Measurements from ENCODE around the gene MAP1B. TPM values are rescaled to one million over a fixed set of nuclear protein-coding genes. Genes with fewer than 3 reads are reported as not detected.
A peak's percentile ranks its signal among the peaks of the same experiment; 100 is the strongest.

MAP1B gene
- polyA plus RNA-seq, 1 donor from 2014 or later = 234 TPM

- Histone ChIP-seq H3K27me3 (ENCODE audit: insufficient read depth, low read depth, low read length) (no peaks in the 10 kb centered on the region), H2AFZ (ENCODE audit: low read depth, low read length) (no peak overlapping the region), H3K9me3 (ENCODE audit: low read length) (no peaks in the 10 kb centered on the region), H4K20me1 (ENCODE audit: insufficient read depth) (no peaks in the 10 kb centered on the region), H3K9me2 (ENCODE audit: insufficient read depth, low read length) (no peaks in the 10 kb centered on the region), H3K4me3 (ENCODE audit: low read length) (no peak overlapping the region), H3K79me2 (replicated peaks; ENCODE audit: insufficient read depth, low read length) (no peaks in the 10 kb centered on the region), H3K36me3 (ENCODE audit: insufficient read depth, low read length) (no peaks in the 10 kb centered on the region), H3K4me2 (ENCODE audit: low read length) (no peak overlapping the region), H3F3A (ENCODE audit: insufficient read depth, low read length, poor library complexity, severe bottlenecking) (no peaks in the 10 kb centered on the region), H3K27ac (ENCODE audit: low read length) (no peak overlapping the region), H3K9ac (ENCODE audit: low read length) (no peak overlapping the region)
- TF ChIP-seq REST (IDR thresholded peaks at IDR 0.05; ENCODE audit: borderline replicate concordance) (no peak), EP300 (conservative IDR thresholded peaks at IDR 0.05; ENCODE audit: poor library complexity, severe bottlenecking) (peak; percentile 45)
Measured at GRCh38 chr5:72093824-72094223, 13.5 kb upstream of the MAP1B start.

- Histone ChIP-seq H3K79me2 (replicated peaks; ENCODE audit: insufficient read depth, low read length) (no peaks in the 10 kb centered on the region), H3K27me3 (ENCODE audit: insufficient read depth, low read depth, low read length) (no peaks in the 10 kb centered on the region), H3K36me3 (ENCODE audit: insufficient read depth, low read length) (no peaks in the 10 kb centered on the region), H3K9ac (ENCODE audit: low read length) (no peak overlapping the region), H3K4me3 (ENCODE audit: low read length) (no peak overlapping the region), H3K9me3 (ENCODE audit: low read length) (no peaks in the 10 kb centered on the region), H4K20me1 (ENCODE audit: insufficient read depth) (no peaks in the 10 kb centered on the region), H3F3A (ENCODE audit: insufficient read depth, low read length, poor library complexity, severe bottlenecking) (no peaks in the 10 kb centered on the region), H3K4me2 (ENCODE audit: low read length) (no peak overlapping the region), H2AFZ (ENCODE audit: low read depth, low read length) (no peak overlapping the region), H3K9me2 (ENCODE audit: insufficient read depth, low read length) (no peaks in the 10 kb centered on the region), H3K27ac (ENCODE audit: low read length) (no peak overlapping the region)
- TF ChIP-seq POLR2AphosphoS5 (IDR thresholded peaks at IDR 0.05) (no peak), EP300 (conservative IDR thresholded peaks at IDR 0.05; ENCODE audit: poor library complexity, severe bottlenecking) (no peak), SMC3 (conservative IDR thresholded peaks at IDR 0.05; ENCODE audit: poor library complexity) (no peak), CTCF (IDR thresholded peaks at IDR 0.05; ENCODE audit: poor library complexity, severe bottlenecking) (no peak), RAD21 (conservative IDR thresholded peaks at IDR 0.05) (no peak), EZH2 (IDR thresholded peaks at IDR 0.05; ENCODE audit: borderline replicate concordance, insufficient read depth, low read length, poor library complexity, severe bottlenecking) (no peak), REST (IDR thresholded peaks at IDR 0.05; ENCODE audit: borderline replicate concordance) (no peak), MXI1 (conservative IDR thresholded peaks at IDR 0.05; ENCODE audit: poor library complexity, severe bottlenecking) (no peak)
Measured at GRCh38 chr5:72096602-72097188, 10.6 kb upstream of the MAP1B start.
